ENCODE results near the gene LRCH3. TPM values are rescaled to one million over a fixed set of nuclear protein-coding genes. Genes with fewer than 3 reads are reported as not detected.

The LRCH3 gene
- total RNA-seq, 2 donors from 2014 or later: 26.7 to 29.0 TPM

- TF ChIP-seq CTCF (IDR thresholded peaks at IDR 0.05) (no peak), POLR2A (IDR thresholded peaks at IDR 0.05) (no peak)
- Histone ChIP-seq H3K4me3 (no peak overlapping the region), H3K27me3 (no peaks in the 10 kb centered on the region), H3K36me3 (replicated peaks in 1 of 2; ENCODE audit: insufficient read depth in 1 of 2, low read depth in 2 of 2) (peaks cover 5 to 15% of the 10 kb centered on the region in 2 donors), H3K4me1 (no peaks in the 10 kb centered on the region), H3K27ac (no peak overlapping the region), H3K9me3 (no peaks in the 10 kb centered on the region)
- ATAC-seq: no peak
- DNase-seq: no peak
- 75 to 77% methylated on average over 6 of the region's 6 CpGs for WGBS, 2 donors
- intact Hi-C loops (cut with DNase I): no loop called here
These were observed 39.4 kb downstream of the LRCH3 start for GRCh38 chr3:197830308-197830966.

- no peak for ATAC-seq
- no peak overlapping the region for H3K27ac ChIP-seq
- TF ChIP-seq CTCF (IDR thresholded peaks at IDR 0.05) (no peak), POLR2A (IDR thresholded peaks at IDR 0.05) (no peak)
- H3K9me3 ChIP-seq: no peaks in the 10 kb centered on the region
- 84 to 89% methylated on average over 8 of the region's 8 CpGs for WGBS, 2 donors
- H3K4me3 ChIP-seq: no peak overlapping the region
- no peaks in the 10 kb centered on the region for H3K4me1 ChIP-seq
- H3K27me3 ChIP-seq: no peaks in the 10 kb centered on the region
- peaks cover 5 to 15% of the 10 kb centered on the region in 2 donors for H3K36me3 ChIP-seq (replicated peaks in 1 of 2; ENCODE audit: insufficient read depth in 1 of 2, low read depth in 2 of 2)
- no peak for DNase-seq
- intact Hi-C loops (cut with DNase I): no loop called here
These were observed 39.9 kb downstream of the LRCH3 start for GRCh38 chr3:197830967-197831313.

GRCh38 chr3:197833930-197834715 is 43.1 kb downstream of the LRCH3 start:
- intact Hi-C loops (cut with DNase I): no loop called here
- 88 to 94% methylated on average over 8 of the region's 8 CpGs for WGBS, 2 donors
- Histone ChIP-seq H3K4me1 (no peaks in the 10 kb centered on the region), H3K4me3 (no peak overlapping the region), H3K27ac (no peak overlapping the region), H3K36me3 (replicated peaks in 1 of 2; ENCODE audit: insufficient read depth in 1 of 2, low read depth in 2 of 2) (peaks cover 0 to 9% of the 10 kb centered on the region in 2 donors), H3K27me3 (no peaks in the 10 kb centered on the region), H3K9me3 (no peaks in the 10 kb centered on the region)
- no peak for TF ChIP-seq CTCF (IDR thresholded peaks at IDR 0.05)
- no peak for TF ChIP-seq POLR2A (IDR thresholded peaks at IDR 0.05)
- ATAC-seq (no peak), DNase-seq (no peak)

DNA sequence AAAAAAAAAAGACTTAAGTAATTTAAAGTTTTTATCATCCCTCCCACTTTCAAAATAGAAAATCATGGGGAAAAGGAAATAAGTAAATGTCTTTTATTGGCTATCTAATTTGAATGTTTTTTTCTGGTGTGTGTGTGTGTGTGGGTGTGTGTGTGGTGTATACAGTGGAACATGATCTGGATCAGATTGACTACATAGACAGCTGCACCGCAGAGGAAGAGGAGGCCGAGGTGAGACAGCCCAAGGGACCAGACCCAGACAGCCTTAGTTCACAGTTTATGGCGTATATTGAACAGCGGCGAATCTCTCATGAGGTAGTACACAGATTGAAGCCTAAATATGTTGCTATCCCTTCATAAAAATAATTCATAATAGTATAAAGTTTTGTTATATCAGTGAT is 44.5 kb downstream of the LRCH3 start:
- TF ChIP-seq POLR2A (IDR thresholded peaks at IDR 0.05) (no peak), CTCF (IDR thresholded peaks at IDR 0.05) (no peak)
- H3K9me3 ChIP-seq: no peaks in the 10 kb centered on the region
- H3K27me3 ChIP-seq: no peaks in the 10 kb centered on the region
- DNase-seq (no peak), ATAC-seq (no peak)
- H3K4me1 ChIP-seq: no peaks in the 10 kb centered on the region
- no peak overlapping the region for H3K27ac ChIP-seq
- WGBS, 2 donors: 91 to 99% methylated on average over 5 of the region's 5 CpGs
- no peak overlapping the region for H3K4me3 ChIP-seq
- peaks cover 0 to 13% of the 10 kb centered on the region in 2 donors for H3K36me3 ChIP-seq (replicated peaks in 1 of 2; ENCODE audit: insufficient read depth in 1 of 2, low read depth in 2 of 2)
- intact Hi-C loops (cut with DNase I): no loop called here
